Mucosa of stomach (tissue), 1 donor: ENCODE measurements around the gene SSBP3.
"Not testable (repeated sequence)": the region's sequence is repeated elsewhere in the genome, so short reads cannot be mapped to it uniquely, and the experiment has no call there.

ENCODE experiments used
- H3K27me3 ChIP-seq: one replicate; pipeline ENCODE4 v1.7.0; 2013; ENCODE audit warnings: mild to moderate bottlenecking, low read length; ENCODE audit not compliant: control insufficient read depth, insufficient read depth
- H3K36me3 ChIP-seq: one replicate; pipeline ENCODE4 v1.7.0; 2013; ENCODE audit warnings: low read length; ENCODE audit not compliant: control insufficient read depth, insufficient read depth
- H3K4me1 ChIP-seq: one replicate; pipeline ENCODE4 v1.7.0; 2013; ENCODE audit warnings: mild to moderate bottlenecking, low read length; ENCODE audit not compliant: control insufficient read depth, insufficient read depth
- H3K4me3 ChIP-seq: one replicate; pipeline ENCODE4 v1.7.0; 2013; ENCODE audit warnings: low read length
- H3K9ac ChIP-seq: one replicate; pipeline ENCODE4 v1.7.0; 2013; ENCODE audit warnings: mild to moderate bottlenecking, low read length, moderate library complexity
- H3K9me3 ChIP-seq: one replicate; pipeline ENCODE4 v1.7.0; 2013; ENCODE audit warnings: mild to moderate bottlenecking, low read length, moderate library complexity; ENCODE audit not compliant: control insufficient read depth
- donor health status: Pancreatic carcinoma.

Gene SSBP3

DNA sequence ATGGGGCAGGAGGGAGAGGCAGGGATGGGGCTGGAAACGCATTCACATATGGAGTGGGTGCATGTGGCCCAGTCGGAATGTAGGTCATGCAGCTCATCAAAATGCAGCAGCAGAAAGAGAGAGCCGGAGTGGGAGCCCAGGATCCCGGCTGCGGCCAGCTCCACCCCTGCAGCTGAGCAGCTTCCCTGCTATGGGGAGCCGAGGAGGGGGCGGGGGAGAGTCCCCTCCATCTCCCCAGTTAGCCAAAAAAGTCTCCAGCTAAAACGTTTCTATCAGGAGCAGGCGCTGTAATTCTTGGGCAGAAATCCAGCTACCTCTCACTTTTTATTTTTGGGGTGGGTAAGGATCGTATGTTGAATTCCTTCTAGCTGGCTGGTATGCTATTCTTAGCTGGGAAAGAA is 166.6 kb downstream of the SSBP3 start:
- Histone ChIP-seq H3K4me3 (no peak overlapping the region), H3K9ac (no peak overlapping the region), H3K4me1 (no peaks in the 10 kb centered on the region), H3K27me3 (no peaks in the 10 kb centered on the region), H3K9me3 (no peaks in the 10 kb centered on the region), H3K36me3 (peaks cover 5% of the 10 kb centered on the region)

DNA sequence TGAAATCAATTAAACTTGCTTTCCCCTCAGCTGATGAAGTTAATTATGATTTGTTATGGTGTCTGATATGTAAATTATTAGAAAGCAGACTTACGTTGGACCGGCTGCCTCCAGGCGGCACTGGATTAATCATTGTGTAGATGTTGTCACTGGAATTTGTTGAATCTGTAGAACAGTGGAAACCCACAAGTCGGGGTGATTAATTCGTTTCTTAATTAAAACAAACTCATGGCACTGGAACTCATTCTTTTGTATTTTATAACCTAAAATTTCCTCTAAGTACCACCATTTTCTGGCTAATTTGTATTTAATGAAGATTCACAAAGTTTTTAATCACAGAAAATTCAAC is 167.2 kb downstream of the SSBP3 start:
- Histone ChIP-seq H3K36me3 (peaks cover 5% of the 10 kb centered on the region), H3K9ac (no peak overlapping the region), H3K9me3 (no peaks in the 10 kb centered on the region), H3K4me1 (no peaks in the 10 kb centered on the region), H3K27me3 (no peaks in the 10 kb centered on the region), H3K4me3 (no peak overlapping the region)

DNA sequence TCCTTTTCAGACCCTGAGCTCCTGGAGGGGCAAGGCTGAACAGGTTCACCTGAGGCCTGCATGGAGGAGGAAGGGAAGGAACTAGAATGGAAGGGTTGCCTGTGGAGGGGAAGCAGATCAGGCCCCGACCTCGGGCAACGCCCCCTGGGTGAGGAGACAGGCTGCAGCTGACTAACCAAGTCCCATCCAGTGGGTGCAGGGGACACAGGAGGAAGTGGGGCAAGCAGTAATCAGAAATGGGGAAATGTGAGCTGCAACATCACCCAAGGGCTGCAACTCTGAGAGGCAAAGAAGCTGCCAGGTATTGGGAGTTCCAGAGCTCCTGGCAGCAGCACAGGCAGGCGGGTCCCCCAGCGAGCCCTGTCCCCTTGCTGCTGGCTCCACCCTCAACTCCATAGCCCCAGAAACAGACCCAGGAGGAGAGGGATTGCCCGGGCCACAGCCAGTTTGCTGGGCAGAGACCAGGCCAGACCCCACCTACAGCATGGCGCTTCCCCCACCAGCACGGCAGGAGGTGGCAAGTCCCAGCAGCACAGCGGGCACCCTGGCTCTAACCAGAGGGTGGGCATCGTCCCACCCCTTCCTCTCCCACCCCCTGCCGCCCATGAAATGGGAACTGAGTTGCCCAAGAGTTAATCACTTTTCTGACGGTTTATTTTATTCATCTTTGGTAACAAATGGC is 167.7 kb downstream of the SSBP3 start:
- H3K4me1 ChIP-seq = no peaks in the 10 kb centered on the region
- H3K36me3 ChIP-seq = peaks cover 5% of the 10 kb centered on the region
- H3K9me3 ChIP-seq = no peaks in the 10 kb centered on the region
- no peak overlapping the region for H3K4me3 ChIP-seq
- H3K9ac ChIP-seq = no peak overlapping the region
- no peaks in the 10 kb centered on the region for H3K27me3 ChIP-seq

DNA sequence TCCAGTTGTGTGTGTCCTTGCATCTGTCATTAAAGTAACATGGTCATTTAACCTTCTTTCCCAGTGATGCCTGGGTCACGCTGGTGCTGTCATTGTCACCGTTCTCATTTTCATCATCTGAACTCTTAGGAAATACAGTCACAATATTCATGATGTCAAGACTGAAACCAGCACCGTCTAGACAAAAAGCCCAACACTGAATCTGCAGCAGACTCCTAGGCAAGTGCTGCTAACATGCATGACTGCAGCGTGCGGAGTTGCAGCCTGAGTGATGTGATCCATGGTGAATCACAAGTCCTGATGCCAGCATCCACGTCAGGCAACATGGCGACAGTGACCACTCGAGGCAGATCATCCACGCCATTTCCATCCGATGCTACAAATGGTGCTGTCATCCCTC is 168.6 kb downstream of the SSBP3 start:
- Histone ChIP-seq H3K9ac (no peak overlapping the region), H3K36me3 (peaks cover 5% of the 10 kb centered on the region)

DNA sequence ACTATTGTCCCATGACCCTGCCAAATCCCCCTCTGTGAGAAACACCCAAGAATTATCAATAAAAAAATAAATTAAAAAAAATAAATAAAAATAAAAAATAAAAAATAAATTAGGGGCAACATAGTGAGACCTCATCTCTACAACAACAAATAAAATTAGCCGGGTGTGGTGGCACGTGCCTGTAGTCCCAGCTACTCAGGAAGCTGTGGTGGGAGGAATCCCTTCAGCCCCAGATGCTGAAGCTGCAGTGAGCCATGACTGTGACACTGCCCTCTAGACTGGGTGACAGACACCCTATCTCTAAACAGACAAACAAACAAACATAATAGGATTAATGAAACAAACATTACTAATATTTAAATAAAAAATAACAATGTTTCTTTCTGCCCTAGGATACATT is 171.9 kb downstream of the SSBP3 start:
- Histone ChIP-seq H3K9ac (no peak overlapping the region), H3K4me3 (no peak overlapping the region), H3K9me3 (no peaks in the 10 kb centered on the region), H3K36me3 (no peaks in the 10 kb centered on the region), H3K4me1 (no peaks in the 10 kb centered on the region), H3K27me3 (no peaks in the 10 kb centered on the region)

More for the DNA sequence above, 168.6 kb downstream of the SSBP3 start:
- Histone ChIP-seq H3K9me3 (no peaks in the 10 kb centered on the region), H3K27me3 (no peaks in the 10 kb centered on the region), H3K4me3 (no peak overlapping the region), H3K4me1 (no peaks in the 10 kb centered on the region)

DNA sequence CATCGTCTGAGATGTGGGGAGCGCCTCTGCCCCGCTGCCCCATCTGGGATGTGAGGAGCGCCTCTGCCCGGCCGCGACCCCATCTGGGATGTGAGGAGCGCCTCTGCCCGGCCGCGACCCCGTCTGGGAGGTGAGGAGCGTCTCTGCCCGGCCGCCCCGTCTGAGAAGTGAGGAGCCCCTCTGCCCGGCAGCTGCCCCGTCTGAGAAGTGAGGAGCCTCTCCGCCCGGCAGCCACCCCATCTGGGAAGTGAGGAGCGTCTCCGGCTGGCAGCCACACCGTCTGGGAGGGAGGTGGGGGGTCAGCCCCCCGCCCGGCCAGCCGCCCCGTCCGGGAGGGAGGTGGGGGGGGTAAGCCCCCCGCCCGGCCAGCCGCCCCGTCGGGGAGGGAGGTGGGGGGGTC is 173.0 kb downstream of the SSBP3 start:
- H3K4me3 ChIP-seq, H3K9me3 ChIP-seq, H3K36me3 ChIP-seq, H3K4me1 ChIP-seq, H3K9ac ChIP-seq, H3K27me3 ChIP-seq: not testable (repeated sequence)

DNA sequence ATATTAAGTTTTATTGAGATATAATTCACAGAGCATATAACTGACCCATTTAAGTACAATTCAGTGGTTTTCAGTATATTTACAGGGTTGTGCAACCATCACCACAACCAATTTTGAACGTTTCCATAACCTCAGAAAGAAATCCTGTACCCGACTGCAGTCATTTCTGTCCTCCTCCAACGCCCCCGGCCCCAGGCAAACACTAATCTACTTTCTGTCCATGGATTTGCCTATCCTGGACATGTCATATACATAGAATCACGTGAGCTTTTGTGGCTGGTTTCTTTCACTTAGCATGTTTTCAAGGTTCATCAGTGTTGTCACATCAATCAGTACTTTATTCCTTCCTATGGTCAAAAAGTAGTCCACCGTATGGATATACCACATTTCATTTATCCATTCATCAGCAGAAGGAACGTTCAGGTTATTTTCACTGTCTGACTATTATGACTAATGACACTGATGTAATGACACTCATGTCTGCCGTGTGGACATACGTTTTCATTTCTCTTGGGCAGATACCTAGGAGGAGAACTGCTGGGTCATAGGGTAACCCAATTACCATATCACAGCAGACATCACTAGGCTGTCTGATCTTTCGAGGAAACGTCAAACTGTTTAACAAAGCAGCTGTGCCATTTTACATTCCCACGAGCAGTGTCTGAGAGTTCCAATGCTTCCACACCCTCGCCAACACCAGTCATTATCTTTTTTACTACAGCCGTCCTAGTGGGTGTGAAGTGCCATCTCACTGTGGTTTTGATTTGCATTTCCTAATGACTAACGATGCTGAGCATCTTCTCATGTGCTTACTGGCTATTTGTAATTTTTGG is 175.5 kb downstream of the SSBP3 start:
- no peaks in the 10 kb centered on the region for H3K9me3 ChIP-seq
- H3K4me3 ChIP-seq = no peak overlapping the region
- H3K27me3 ChIP-seq = no peaks in the 10 kb centered on the region
- H3K36me3 ChIP-seq = no peaks in the 10 kb centered on the region
- H3K9ac ChIP-seq = no peak overlapping the region
- H3K4me1 ChIP-seq = no peaks in the 10 kb centered on the region

DNA sequence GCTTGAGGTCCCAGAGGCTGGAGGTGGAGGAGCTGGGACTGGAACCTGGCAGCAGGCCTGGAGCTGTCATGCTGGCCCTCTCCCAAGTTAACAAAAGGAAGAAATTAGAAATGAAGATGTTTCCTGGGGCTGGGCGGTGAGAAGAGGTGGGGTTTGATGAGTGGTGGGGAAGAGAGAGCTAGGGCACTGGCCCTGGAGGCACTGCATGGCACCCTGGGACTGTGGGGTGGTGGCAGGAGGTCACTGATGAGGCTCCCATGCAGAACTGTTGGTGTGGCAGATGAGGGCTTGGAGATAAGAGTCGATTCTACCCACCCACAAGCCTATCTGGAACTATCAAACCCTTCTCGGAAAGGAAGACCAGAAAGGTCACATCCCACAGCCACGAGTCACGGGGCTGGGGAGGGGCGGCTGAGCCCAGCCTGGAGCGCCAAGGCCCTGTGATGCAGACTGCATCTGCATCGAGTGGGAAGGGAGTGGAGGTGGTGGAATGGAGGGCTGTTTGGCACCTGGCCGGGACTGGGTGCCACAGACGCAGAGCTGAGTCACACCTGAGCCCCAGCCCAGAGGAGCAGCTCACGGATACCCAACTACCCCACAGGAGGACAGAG is 176.8 kb downstream of the SSBP3 start:
- no peak overlapping the region for H3K4me3 ChIP-seq

DNA sequence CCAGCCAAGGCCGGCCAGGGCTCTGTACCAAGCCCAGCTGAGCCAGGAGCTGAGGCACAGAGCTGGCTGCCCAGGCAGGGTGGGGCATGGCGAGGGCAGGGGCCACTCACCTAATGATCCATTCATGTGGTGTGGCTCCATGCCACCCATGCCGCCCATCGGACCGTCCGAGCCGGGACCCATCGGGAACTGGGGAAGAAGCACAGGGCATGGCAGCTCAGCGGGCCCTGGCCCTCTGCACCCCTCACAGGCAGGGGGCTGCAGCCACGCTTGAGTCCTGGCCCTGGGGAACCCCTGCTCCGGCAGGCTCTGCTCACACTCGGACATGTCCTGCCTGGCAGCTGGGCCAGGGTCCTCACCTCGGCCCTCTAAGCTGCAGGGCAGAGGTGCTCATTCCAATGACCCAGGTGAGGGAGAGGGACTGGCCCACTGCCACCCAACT is 177.5 kb downstream of the SSBP3 start:
- Histone ChIP-seq H3K4me1 (no peaks in the 10 kb centered on the region), H3K9ac (no peak overlapping the region), H3K4me3 (no peak overlapping the region), H3K27me3 (no peaks in the 10 kb centered on the region), H3K36me3 (no peaks in the 10 kb centered on the region), H3K9me3 (no peaks in the 10 kb centered on the region)

More for the DNA sequence above, 176.8 kb downstream of the SSBP3 start:
- Histone ChIP-seq H3K9ac (no peak overlapping the region), H3K4me1 (no peaks in the 10 kb centered on the region), H3K9me3 (no peaks in the 10 kb centered on the region), H3K36me3 (no peaks in the 10 kb centered on the region), H3K27me3 (no peaks in the 10 kb centered on the region)

DNA sequence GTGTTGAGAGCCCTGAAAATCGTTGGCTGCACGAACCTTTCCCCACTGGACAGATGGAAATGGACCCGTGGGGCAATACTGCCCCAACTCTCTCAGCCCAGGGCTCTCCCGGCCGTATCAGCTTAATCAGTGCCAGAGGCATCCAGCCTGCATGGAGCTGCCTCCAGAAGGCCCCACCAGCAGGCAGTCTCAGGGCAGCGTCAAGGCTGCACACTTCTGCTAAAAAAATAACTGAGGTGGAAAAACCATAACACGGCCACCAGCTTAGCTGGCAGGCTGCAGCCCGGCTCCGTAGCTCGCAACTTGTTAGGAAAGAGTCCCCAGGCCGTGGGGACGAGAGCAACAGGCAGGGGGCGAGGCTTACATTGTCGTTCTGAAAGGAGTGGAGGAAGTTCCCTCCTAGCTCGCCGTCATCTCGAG is 178.3 kb downstream of the SSBP3 start:
- Histone ChIP-seq H3K36me3 (no peaks in the 10 kb centered on the region), H3K4me3 (no peak overlapping the region), H3K9me3 (no peaks in the 10 kb centered on the region), H3K27me3 (no peaks in the 10 kb centered on the region), H3K9ac (no peak overlapping the region), H3K4me1 (no peaks in the 10 kb centered on the region)

DNA sequence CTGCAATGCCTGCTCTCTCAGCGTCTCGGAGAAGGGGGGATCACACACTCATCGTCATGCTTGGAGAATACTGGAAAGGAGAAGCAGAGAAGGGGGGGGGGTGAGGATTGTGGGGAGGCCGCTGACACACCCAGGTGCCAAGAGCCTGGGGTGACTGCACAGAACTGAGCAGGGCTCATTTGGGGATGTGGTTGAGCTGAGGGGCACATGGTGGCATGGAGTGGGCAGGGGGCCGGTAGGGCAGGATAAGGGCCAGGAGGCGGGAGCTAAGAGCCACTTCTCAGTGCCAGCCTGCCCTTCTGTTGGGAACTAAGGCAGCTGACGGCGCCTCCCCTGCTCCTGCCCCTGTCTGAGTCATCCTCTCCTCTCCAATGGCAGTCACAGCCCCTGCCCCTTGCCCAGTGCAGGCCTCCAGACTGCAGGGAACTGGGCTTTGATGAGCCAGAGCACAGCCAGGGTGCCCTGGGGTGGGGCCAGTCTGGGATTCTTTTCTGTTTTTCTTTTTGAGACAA is 179.0 kb downstream of the SSBP3 start:
- Histone ChIP-seq H3K9ac (no peak overlapping the region), H3K27me3 (no peaks in the 10 kb centered on the region), H3K4me3 (no peak overlapping the region), H3K9me3 (no peaks in the 10 kb centered on the region), H3K36me3 (no peaks in the 10 kb centered on the region), H3K4me1 (peaks cover 2% of the 10 kb centered on the region)

DNA sequence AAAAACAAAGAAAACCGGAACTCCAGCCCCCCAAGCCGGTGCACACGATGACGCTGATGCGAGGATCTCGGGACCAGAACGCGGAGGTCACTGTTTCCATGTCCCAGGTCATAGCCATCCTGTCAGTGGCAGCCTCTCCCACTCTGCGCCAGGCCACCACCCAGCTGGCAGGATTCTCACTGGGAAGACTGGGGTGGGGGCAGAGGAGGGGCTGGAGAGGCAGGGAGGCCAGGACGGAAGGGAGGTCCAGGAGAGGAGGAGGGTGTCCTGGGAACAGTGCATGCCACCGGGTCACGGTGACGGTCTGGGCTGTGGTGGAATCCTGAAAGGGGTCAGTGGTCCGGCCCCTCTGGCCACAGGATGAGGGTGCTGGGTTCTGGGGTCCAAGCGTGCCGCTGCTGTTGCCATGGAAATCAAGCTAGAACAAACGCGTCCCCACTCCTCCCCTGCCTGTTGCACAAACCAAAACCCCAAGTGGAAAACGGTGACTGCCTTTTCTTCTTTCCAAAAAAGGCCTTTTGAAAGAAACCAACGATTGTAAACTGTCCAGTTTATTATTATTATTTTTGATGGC is 180.1 kb downstream of the SSBP3 start:
- H3K9me3 ChIP-seq = no peaks in the 10 kb centered on the region
- H3K27me3 ChIP-seq = no peaks in the 10 kb centered on the region

More for the DNA sequence above, 180.1 kb downstream of the SSBP3 start:
- no peak overlapping the region for H3K9ac ChIP-seq
- peaks cover 4% of the 10 kb centered on the region for H3K4me1 ChIP-seq
- H3K4me3 ChIP-seq = no peak overlapping the region
- H3K36me3 ChIP-seq = no peaks in the 10 kb centered on the region
